ENCODE data around the gene SP3.
A peak's percentile ranks its signal among the peaks of the same experiment; 100 is the strongest.

Gene SP3

GRCh38 chr2:173929441-173929840, 35.7 kb downstream of the SP3 start:
- ATAC-seq (no peak), DNase-seq (no peak)
- Mint-ChIP-seq H3K9me3 (no peaks in the 10 kb centered on the region), H3K27me3 (no peaks in the 10 kb centered on the region), H3K4me1 (peaks cover 49% of the 10 kb centered on the region), H3K27ac (no peak overlapping the region), H3K36me3 (ENCODE audit: low read depth) (peaks cover 42% of the 10 kb centered on the region), H3K4me3 (no peak overlapping the region)

- Mint-ChIP-seq H3K4me1 (peaks cover 66% of the 10 kb centered on the region), H3K36me3 (ENCODE audit: low read depth) (peaks cover 28% of the 10 kb centered on the region)
Observed at GRCh38 chr2:173926875-173927274, 38.3 kb downstream of the SP3 start.

GRCh38 chr2:173924285-173924684, 40.9 kb downstream of the SP3 start:
- no peak overlapping the region for H3K27ac Mint-ChIP-seq
- no peak for DNase-seq
- no peaks in the 10 kb centered on the region for H3K9me3 Mint-ChIP-seq
- peaks cover 26% of the 10 kb centered on the region for H3K36me3 Mint-ChIP-seq (ENCODE audit: low read depth)
- peaks cover 69% of the 10 kb centered on the region for H3K4me1 Mint-ChIP-seq
- H3K27me3 Mint-ChIP-seq = no peaks in the 10 kb centered on the region
- H3K4me3 Mint-ChIP-seq = no peak overlapping the region
- no peak for ATAC-seq

More at GRCh38 chr2:173926875-173927274, 38.3 kb downstream of the SP3 start:
- Mint-ChIP-seq H3K27me3 (no peaks in the 10 kb centered on the region), H3K9me3 (no peaks in the 10 kb centered on the region), H3K27ac (no peak overlapping the region), H3K4me3 (no peak overlapping the region)
- DNase-seq (no peak), ATAC-seq (no peak)

DNA sequence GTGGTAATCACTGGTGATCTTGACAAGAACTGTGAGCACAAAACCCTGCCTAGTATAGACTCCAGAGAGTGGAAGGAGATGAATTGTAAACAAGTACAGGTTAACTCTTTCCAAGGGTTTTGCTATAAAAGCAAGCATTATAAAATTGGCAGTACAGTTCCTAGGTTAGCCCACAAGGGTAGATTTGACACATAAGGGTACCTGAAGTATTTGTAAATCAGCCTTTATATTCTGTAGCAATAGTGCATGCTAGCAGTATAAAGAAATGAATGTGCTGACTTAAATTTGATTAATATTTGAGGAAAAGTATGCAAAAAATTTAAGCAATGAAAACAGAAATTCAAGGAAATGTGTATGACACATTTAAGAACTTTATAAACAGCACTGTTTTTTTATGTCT, 42.4 kb downstream of the SP3 start:
- no peak for DNase-seq
- ATAC-seq = no peak
- no peak overlapping the region for H3K4me3 Mint-ChIP-seq

GRCh38 chr2:173922068-173922467, 43.1 kb downstream of the SP3 start:
- Mint-ChIP-seq H3K4me1 (peaks cover 60% of the 10 kb centered on the region), H3K27ac (peak overlapping the region; percentile 59), H3K36me3 (ENCODE audit: low read depth) (peaks cover 30% of the 10 kb centered on the region), H3K4me3 (no peak overlapping the region), H3K27me3 (no peaks in the 10 kb centered on the region), H3K9me3 (no peaks in the 10 kb centered on the region)
- ATAC-seq (no peak), DNase-seq (no peak)

More for the DNA sequence above, 42.4 kb downstream of the SP3 start:
- Mint-ChIP-seq H3K27ac (no peak overlapping the region), H3K36me3 (ENCODE audit: low read depth) (peaks cover 26% of the 10 kb centered on the region), H3K9me3 (no peaks in the 10 kb centered on the region), H3K4me1 (peaks cover 62% of the 10 kb centered on the region), H3K27me3 (no peaks in the 10 kb centered on the region)

- H3K36me3 Mint-ChIP-seq (ENCODE audit: low read depth) = peaks cover 51% of the 10 kb centered on the region
Observed at GRCh38 chr2:173914055-173914927, 50.9 kb downstream of the SP3 start.

GRCh38 chr2:173909846-173910245, 55.3 kb downstream of the SP3 start:
- Mint-ChIP-seq H3K36me3 (ENCODE audit: low read depth) (peaks cover 64% of the 10 kb centered on the region), H3K9me3 (no peaks in the 10 kb centered on the region), H3K27me3 (no peaks in the 10 kb centered on the region), H3K4me3 (no peak overlapping the region), H3K4me1 (peaks cover 8% of the 10 kb centered on the region), H3K27ac (no peak overlapping the region)
- DNase-seq (no peak), ATAC-seq (no peak)

More at GRCh38 chr2:173914055-173914927, 50.9 kb downstream of the SP3 start:
- H3K9me3 Mint-ChIP-seq = no peaks in the 10 kb centered on the region
- H3K4me3 Mint-ChIP-seq = no peak overlapping the region
- DNase-seq (no peak), ATAC-seq (no peak)
- H3K27me3 Mint-ChIP-seq = no peaks in the 10 kb centered on the region
- peaks cover 13% of the 10 kb centered on the region for H3K4me1 Mint-ChIP-seq
- H3K27ac Mint-ChIP-seq = peak overlapping the region; percentile 32

DNA sequence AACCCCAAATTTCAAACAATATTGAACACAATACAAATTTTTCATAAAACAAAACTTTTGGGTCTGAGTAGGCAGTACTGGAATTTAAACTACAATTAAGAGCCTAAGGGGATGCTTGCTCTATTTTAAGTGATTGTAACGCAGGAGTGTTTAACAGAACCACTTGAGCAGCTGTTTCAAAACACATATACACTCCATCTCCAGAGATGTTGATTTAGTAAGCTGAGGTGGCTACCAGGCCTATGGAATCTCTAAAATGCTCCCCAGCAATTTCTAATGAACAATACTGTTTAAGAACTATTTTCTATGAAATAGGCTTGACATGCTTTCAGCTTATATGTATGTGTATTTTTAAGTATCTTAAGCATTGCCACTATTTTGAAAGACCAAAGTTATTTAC, 58.5 kb downstream of the SP3 start:
- peaks cover 55% of the 10 kb centered on the region for H3K36me3 Mint-ChIP-seq (ENCODE audit: low read depth)
- H3K27me3 Mint-ChIP-seq = no peaks in the 10 kb centered on the region
- no peak overlapping the region for H3K4me3 Mint-ChIP-seq
- no peak for ATAC-seq
- H3K9me3 Mint-ChIP-seq = no peaks in the 10 kb centered on the region
- H3K27ac Mint-ChIP-seq = no peak overlapping the region
- no peaks in the 10 kb centered on the region for H3K4me1 Mint-ChIP-seq
- DNase-seq = no peak

DNA sequence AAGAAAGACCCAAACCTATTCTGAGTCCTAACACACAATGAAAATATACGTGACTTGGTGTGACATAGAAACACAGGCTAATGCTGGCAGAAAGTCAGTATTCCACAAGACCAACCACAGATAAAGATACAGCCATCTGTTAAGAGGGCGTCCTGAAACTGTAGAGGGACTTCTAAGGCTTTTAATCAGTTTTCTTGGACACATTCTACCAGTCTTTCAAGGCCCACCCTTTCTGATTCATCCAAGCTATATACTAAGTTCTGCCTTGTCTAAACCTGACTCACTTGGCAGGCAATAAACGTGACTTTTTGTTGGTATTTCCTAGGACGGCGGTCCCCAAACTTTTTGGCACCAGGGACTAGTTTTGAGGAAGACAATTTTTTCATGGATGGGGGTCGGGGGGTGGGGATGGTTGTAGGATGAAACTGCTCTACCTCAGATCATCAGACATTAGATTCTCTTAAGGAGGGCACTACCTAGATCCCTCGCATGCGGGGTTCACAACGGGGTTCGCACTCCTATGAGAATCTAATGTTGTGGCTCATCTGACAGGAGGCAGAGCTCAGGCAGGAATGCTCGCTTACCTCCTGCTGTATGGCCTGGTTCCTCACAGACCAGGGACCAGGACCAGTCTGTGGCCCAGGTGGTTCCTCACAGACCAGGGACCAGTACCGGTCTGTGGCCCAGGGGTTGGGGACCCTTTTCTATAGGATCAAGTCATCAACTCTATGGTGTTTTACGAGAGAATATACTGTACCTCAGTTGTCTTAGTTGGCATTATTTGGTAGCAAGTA, 61.4 kb downstream of the SP3 start:
- H3K36me3 Mint-ChIP-seq (ENCODE audit: low read depth) = peaks cover 38% of the 10 kb centered on the region
- no peaks in the 10 kb centered on the region for H3K9me3 Mint-ChIP-seq
- H3K4me3 Mint-ChIP-seq = no peak overlapping the region
- H3K4me1 Mint-ChIP-seq = peaks cover 3% of the 10 kb centered on the region
- DNase-seq (no peak), ATAC-seq (no peak)
- H3K27me3 Mint-ChIP-seq = no peaks in the 10 kb centered on the region
- H3K27ac Mint-ChIP-seq = no peak overlapping the region

GRCh38 chr2:173898996-173899395, 66.2 kb downstream of the SP3 start:
- H3K9me3 Mint-ChIP-seq = no peaks in the 10 kb centered on the region
- ATAC-seq = no peak
- peaks cover 2% of the 10 kb centered on the region for H3K36me3 Mint-ChIP-seq (ENCODE audit: low read depth)
- H3K4me3 Mint-ChIP-seq = no peak overlapping the region
- no peak overlapping the region for H3K27ac Mint-ChIP-seq
- no peak for DNase-seq
- no peaks in the 10 kb centered on the region for H3K27me3 Mint-ChIP-seq
- peaks cover 26% of the 10 kb centered on the region for H3K4me1 Mint-ChIP-seq

GRCh38 chr2:173898178-173898668, 67.0 kb downstream of the SP3 start:
- peak; percentile 68 for ATAC-seq

DNA sequence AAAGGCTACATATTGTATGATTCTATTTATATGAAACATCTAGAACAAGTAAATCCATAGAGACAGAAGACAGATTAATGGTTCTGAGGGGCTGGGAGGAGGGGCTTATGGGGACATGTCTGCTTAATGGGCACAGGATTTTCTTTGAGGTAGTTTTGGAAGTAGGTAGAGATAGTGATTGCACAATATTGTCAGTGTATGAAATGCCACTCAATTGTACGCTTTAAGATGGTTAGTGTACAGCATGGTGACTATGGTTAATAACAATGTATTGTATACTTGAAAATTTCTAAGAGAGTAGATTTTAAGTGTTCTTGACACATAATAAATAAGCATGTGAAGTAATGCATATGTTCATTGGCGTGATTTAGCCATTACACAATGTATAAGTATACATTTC, 68.4 kb downstream of the SP3 start:
- Mint-ChIP-seq H3K9me3 (no peaks in the 10 kb centered on the region), H3K4me3 (no peak overlapping the region), H3K36me3 (ENCODE audit: low read depth) (peaks cover 2% of the 10 kb centered on the region), H3K4me1 (peaks cover 34% of the 10 kb centered on the region), H3K27ac (no peak overlapping the region), H3K27me3 (no peaks in the 10 kb centered on the region)
- ATAC-seq (no peak), DNase-seq (no peak)

More at GRCh38 chr2:173898178-173898668, 67.0 kb downstream of the SP3 start:
- DNase-seq = no peak
- Mint-ChIP-seq H3K4me1 (peaks cover 26% of the 10 kb centered on the region), H3K9me3 (no peaks in the 10 kb centered on the region), H3K36me3 (ENCODE audit: low read depth) (peaks cover 2% of the 10 kb centered on the region), H3K27me3 (no peaks in the 10 kb centered on the region), H3K27ac (peak overlapping the region; percentile 31), H3K4me3 (no peak overlapping the region)

DNA sequence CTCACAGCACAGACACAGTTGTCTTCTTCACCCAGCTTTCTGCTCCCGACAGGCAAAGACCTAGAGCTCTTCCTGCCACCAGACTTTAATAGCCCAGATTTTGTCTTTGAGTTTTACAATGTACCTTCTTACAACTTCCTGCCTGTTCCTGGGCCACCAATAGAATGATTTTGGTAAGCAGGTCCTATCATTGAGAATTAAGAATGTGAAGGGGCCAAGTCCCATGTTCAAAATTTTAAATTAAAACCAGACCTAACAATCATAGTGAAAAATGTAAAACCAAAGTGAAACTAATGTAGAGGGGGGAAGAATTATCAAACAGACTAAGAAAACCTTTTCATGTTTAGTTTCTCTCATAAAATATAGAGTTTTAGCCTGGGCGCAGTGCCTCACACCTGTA, 72.8 kb downstream of the SP3 start:
- DNase-seq = no peak
- H3K9me3 Mint-ChIP-seq = peaks cover 4% of the 10 kb centered on the region
- H3K27ac Mint-ChIP-seq = no peak overlapping the region
- no peak overlapping the region for H3K4me3 Mint-ChIP-seq
- peaks cover 20% of the 10 kb centered on the region for H3K4me1 Mint-ChIP-seq
- H3K27me3 Mint-ChIP-seq = peaks cover 2% of the 10 kb centered on the region
- no peak for ATAC-seq
- peaks cover 6% of the 10 kb centered on the region for H3K36me3 Mint-ChIP-seq (ENCODE audit: low read depth)

GRCh38 chr2:173891315-173892037, 73.7 kb downstream of the SP3 start:
- peaks cover 2% of the 10 kb centered on the region for H3K27me3 Mint-ChIP-seq
- H3K27ac Mint-ChIP-seq = no peak overlapping the region
- H3K36me3 Mint-ChIP-seq (ENCODE audit: low read depth) = peaks cover 6% of the 10 kb centered on the region

More at GRCh38 chr2:173891315-173892037, 73.7 kb downstream of the SP3 start:
- ATAC-seq (no peak), DNase-seq (no peak)
- peaks cover 4% of the 10 kb centered on the region for H3K9me3 Mint-ChIP-seq
- peaks cover 20% of the 10 kb centered on the region for H3K4me1 Mint-ChIP-seq
- H3K4me3 Mint-ChIP-seq = no peak overlapping the region

Data from activated naive CD8-positive, alpha-beta T cell treated with anti-CD3 and anti-CD28 coated beads, Interleukin-2, amount 50 U/mL, for 24 hours (primary cell).